Activated CD8-positive, alpha-beta memory T cell treated with anti-CD3 and anti-CD28 coated beads for 36 hours (primary cell): Measurements from ENCODE around the gene NUDT15. TPM values are rescaled to one million over a fixed set of nuclear protein-coding genes. Genes with fewer than 3 reads are reported as not detected.
"Not testable (repeated sequence)": the region's sequence is repeated elsewhere in the genome, so short reads cannot be mapped to it uniquely, and the experiment has no call there.

ENCODE experiments used
- CTCF ChIA-PET: fragments of 350-600 bp; sonication (Branson Sonifier 250); formaldehyde crosslinking; loops from one replicate; lab custom pipeline; 2021; ENCODE audit warnings: antibody characterized with exemption; lab: Charles Lee
- POLR2A ChIA-PET: fragments of 350-600 bp; sonication (Branson Sonifier 250); formaldehyde crosslinking; loops from one replicate; lab custom pipeline; 2021; ENCODE audit warnings: antibody characterized with exemption; lab: Charles Lee
- total RNA-seq, 2 experiments: library from RNA; stranded (reverse); gene quantifications; one replicate each; pipeline ENCODE4 v1.2.3, GENCODE V29; 2021

Gene NUDT15
- 10 to 100 TPM; 23.7 to 24.5 TPM for total RNA-seq

- ChIA-PET POLR2A (interaction anchor here (0.6 to 1.5 kb wide), 5 partner anchors 11 to 198 kb away, joined by 3 to 8 read pairs (median 3); partner anchors contain the start of genes MED4 and SUCLA2), CTCF (interaction anchor here (0.5 to 2.9 kb wide), 6 partner anchors 10 to 696 kb away, joined by 3 to 19 read pairs (median 4); partner anchors contain the start of gene MED4)
Measured at GRCh38 chr13:48037346-48038173, at the start of gene NUDT15. TSS of gene NUDT15 (plus strand) at chr13:48037726. CDS start at chr13:48037747, 21 bp downstream.

GRCh38 chr13:47990427-47990826 is 47.1 kb upstream of the NUDT15 start:
- CTCF ChIA-PET = no interaction called here
- POLR2A ChIA-PET = no interaction called here

- CTCF ChIA-PET = no interaction called here
- POLR2A ChIA-PET = no interaction called here
Measured at GRCh38 chr13:47990920-47991466, 46.5 kb upstream of the NUDT15 start.

GRCh38 chr13:47991859-47992258 is 45.7 kb upstream of the NUDT15 start:
- ChIA-PET POLR2A (no interaction called here), CTCF (interaction anchor here (0.7 kb wide), 1 partner anchor 183 kb away, joined by 4 read pairs; no protein-coding TSS in a partner anchor)

GRCh38 chr13:47997384-47997783 is 40.1 kb upstream of the NUDT15 start:
- ChIA-PET CTCF (interaction anchor here (0.6 to 1.9 kb wide), 3 partner anchors 7 to 1109 kb away, joined by 3 to 5 read pairs (median 5); partner anchors contain the start of gene NUDT15), POLR2A (interaction anchor here (0.6 kb wide), 1 partner anchor 15 kb away, joined by 4 read pairs; no protein-coding TSS in a partner anchor)

GRCh38 chr13:47999973-48000372 is 37.6 kb upstream of the NUDT15 start:
- POLR2A ChIA-PET = no interaction called here
- CTCF ChIA-PET = no interaction called here

- CTCF ChIA-PET = no interaction called here
- POLR2A ChIA-PET = interaction anchor here (1.5 kb wide), 1 partner anchor 37 kb away, joined by 8 read pairs; the partner anchor contains the start of gene NUDT15
Measured at GRCh38 chr13:48000559-48001113, 36.9 kb upstream of the NUDT15 start.

GRCh38 chr13:48001114-48001881 is 36.2 kb upstream of the NUDT15 start, which contains the start of gene SUCLA2:
TSS of gene SUCLA2 (minus strand) at chr13:48001273. CDS start at chr13:48001269, 4 bp downstream.
- CTCF ChIA-PET = no interaction called here
- POLR2A ChIA-PET = interaction anchor here (1.5 kb wide), 1 partner anchor 36 kb away, joined by 8 read pairs; the partner anchor contains the start of gene NUDT15

- POLR2A ChIA-PET = interaction anchor here (1.5 kb wide), 1 partner anchor 35 kb away, joined by 8 read pairs; the partner anchor contains the start of gene NUDT15
- CTCF ChIA-PET = not testable (repeated sequence)
Measured at GRCh38 chr13:48001999-48002398, 35.5 kb upstream of the NUDT15 start.

GRCh38 chr13:48004201-48004600 is 33.3 kb upstream of the NUDT15 start:
- CTCF ChIA-PET = interaction anchor here (1.4 kb wide), 1 partner anchor 33 kb away, joined by 4 read pairs; the partner anchor contains the start of gene NUDT15
- POLR2A ChIA-PET = no interaction called here

- ChIA-PET POLR2A (no interaction called here), CTCF (no interaction called here)
Measured at GRCh38 chr13:48006396-48006795, 31.1 kb upstream of the NUDT15 start.

GRCh38 chr13:48009284-48009683 is 28.2 kb upstream of the NUDT15 start:
- POLR2A ChIA-PET = no interaction called here
- CTCF ChIA-PET = no interaction called here

- ChIA-PET CTCF (interaction anchor here (0.7 kb wide), 1 partner anchor 28 kb away, joined by 3 read pairs; no protein-coding TSS in a partner anchor), POLR2A (no interaction called here)
Measured at GRCh38 chr13:48010698-48011097, 26.8 kb upstream of the NUDT15 start.

- POLR2A ChIA-PET = interaction anchor here (0.6 kb wide), 1 partner anchor 15 kb away, joined by 4 read pairs; no protein-coding TSS in a partner anchor
Measured at GRCh38 chr13:48012668-48013067, 24.9 kb upstream of the NUDT15 start.

GRCh38 chr13:48014359-48014758 is 23.2 kb upstream of the NUDT15 start:
- POLR2A ChIA-PET = no interaction called here
- CTCF ChIA-PET = no interaction called here

More at GRCh38 chr13:48012668-48013067, 24.9 kb upstream of the NUDT15 start:
- CTCF ChIA-PET = no interaction called here

GRCh38 chr13:48018637-48019036 is 18.9 kb upstream of the NUDT15 start:
- POLR2A ChIA-PET = no interaction called here

GRCh38 chr13:48019796-48020195 is 17.7 kb upstream of the NUDT15 start:
- ChIA-PET CTCF (no interaction called here), POLR2A (no interaction called here)

More at GRCh38 chr13:48018637-48019036, 18.9 kb upstream of the NUDT15 start:
- CTCF ChIA-PET = no interaction called here

GRCh38 chr13:48028066-48028465 is 9.5 kb upstream of the NUDT15 start:
- POLR2A ChIA-PET = no interaction called here
- CTCF ChIA-PET = no interaction called here

GRCh38 chr13:48029859-48030258 is 7.7 kb upstream of the NUDT15 start:
- CTCF ChIA-PET = no interaction called here
- POLR2A ChIA-PET = no interaction called here
